HepG2 (cell line): ENCODE results near the gene ALG11. TPM values are rescaled to one million over a fixed set of nuclear protein-coding genes. Genes with fewer than 3 reads are reported as not detected.
A peak's percentile ranks its signal among the peaks of the same experiment; 100 is the strongest.

Experiments
- ADNP ChIP-seq: sonication (generic); formaldehyde crosslinking; IDR thresholded peaks from 2 replicates; pipeline ENCODE4 v1.4.0; 2020; ENCODE audit warnings: missing genetic modification reagents
- CREBL2 ChIP-seq: sonication (generic); formaldehyde crosslinking; IDR thresholded peaks from 2 replicates; pipeline ENCODE4 v1.8.1; 2023; ENCODE audit warnings: missing genetic modification reagents, mild to moderate bottlenecking, borderline replicate concordance
- CSRNP1 ChIP-seq: sonication (generic); formaldehyde crosslinking; IDR thresholded peaks from 2 replicates; pipeline ENCODE4 v1.8.1; 2023; ENCODE audit warnings: mild to moderate bottlenecking, missing genetic modification reagents
- ELF4 ChIP-seq: sonication (generic); formaldehyde crosslinking; IDR thresholded peaks from 2 replicates; pipeline ENCODE4 v1.5.0; 2020; ENCODE audit warnings: missing genetic modification reagents, mild to moderate bottlenecking, moderate library complexity, borderline replicate concordance
- HNRNPUL1 ChIP-seq: fragments of 200-400 bp; formaldehyde crosslinking; IDR thresholded peaks from 2 replicates; pipeline ENCODE4 v1.6.1; 2017; ENCODE audit warnings: low read depth, mild to moderate bottlenecking, low read length, moderate library complexity
- MTA1 ChIP-seq: sonication (generic); formaldehyde crosslinking; IDR thresholded peaks from 2 replicates; pipeline ENCODE4 v1.4.0; 2020; ENCODE audit warnings: missing genetic modification reagents, mild to moderate bottlenecking, borderline replicate concordance
- SP140L ChIP-seq: sonication (generic); formaldehyde crosslinking; IDR thresholded peaks from 2 replicates; pipeline ENCODE4 v1.4.0; 2020; ENCODE audit warnings: missing genetic modification reagents, borderline replicate concordance
- TFDP2 ChIP-seq: sonication (generic); formaldehyde crosslinking; IDR thresholded peaks from 2 replicates; pipeline ENCODE4 v1.4.0; 2020; ENCODE audit warnings: missing genetic modification reagents
- ZMYM4 ChIP-seq: sonication (generic); formaldehyde crosslinking; IDR thresholded peaks from 2 replicates; pipeline ENCODE4 v1.8.1; 2023; ENCODE audit warnings: mild to moderate bottlenecking, missing genetic modification reagents
- ZNF318 ChIP-seq: sonication (generic); formaldehyde crosslinking; IDR thresholded peaks from 2 replicates; pipeline ENCODE4 v1.4.0; 2020; ENCODE audit warnings: mild to moderate bottlenecking, missing genetic modification reagents
- ZNF354B ChIP-seq: sonication (generic); formaldehyde crosslinking; IDR thresholded peaks from 2 replicates; pipeline ENCODE4 v1.8.0; 2022; ENCODE audit warnings: mild to moderate bottlenecking, missing genetic modification reagents
- ZNF503 ChIP-seq: sonication (generic); formaldehyde crosslinking; IDR thresholded peaks from 2 replicates; pipeline ENCODE4 v1.4.0; 2020; ENCODE audit warnings: missing genetic modification reagents
- ZNF614 ChIP-seq: IDR thresholded peaks from 2 replicates; pipeline ENCODE4 v1.6.1; 2018; ENCODE audit warnings: missing biosample characterization, missing genetic modification reagents, inconsistent platforms, borderline replicate concordance
- ZNF75D ChIP-seq: sonication (generic); formaldehyde crosslinking; IDR thresholded peaks from 2 replicates; pipeline ENCODE4 v1.8.1; 2023; ENCODE audit warnings: missing genetic modification reagents, mild to moderate bottlenecking, borderline replicate concordance
- ZNF768 ChIP-seq: sonication (generic); formaldehyde crosslinking; IDR thresholded peaks from 2 replicates; pipeline ENCODE4 v1.4.0; 2020; ENCODE audit warnings: missing genetic modification reagents
- polyA plus RNA-seq, 8 experiments: library from polyadenylated mRNA; depleted of rRNA in 3 of 8; stranded (reverse) in 7 of 8; unstranded in 1 of 8; fragments of >200 nt; fragmentation: Illumina TruSeq in 4 of 8; extraction: Trizol in 4 of 8; gene quantifications; 2 replicates each; pipeline versions ENCODE4 v1.2.1 to v1.2.3, GENCODE V29; 2011 to 2016; ENCODE audit warnings: low read depth in 4 of 8, missing spikeins in 1 of 8, mixed read lengths in 1 of 8; ENCODE audit not compliant: insufficient read depth in 1 of 8
- total RNA-seq, 5 experiments: library from RNA; depleted of rRNA; stranded (reverse); fragments of >200 nt; fragmentation: Illumina TruSeq; extraction: Trizol; gene quantifications; 2 replicates each; pipeline ENCODE4 v1.2.3, GENCODE V29; 2016; ENCODE audit warnings: low read depth in 1 of 5

ALG11 gene
- total and polyA plus RNA-seq, 2 of the 13 experiments (the other 11 are each of a cell fraction or from before 2014, with no cell fraction given), result 14.7 to 27.9 TPM

GRCh38 chr13:51978796-51979556 is 33.2 kb upstream of the ALG11 start (continued):
- no peak for TF ChIP-seq ZNF318 (CRISPR knock-in tag)
- TF ChIP-seq ZNF75D (CRISPR knock-in tag), result no peak
- no peak for TF ChIP-seq SP140L (CRISPR knock-in tag)
- TF ChIP-seq ZNF354B (CRISPR knock-in tag), result no peak
- TF ChIP-seq CSRNP1, result no peak
- TF ChIP-seq MTA1 (CRISPR knock-in tag), result no peak
- TF ChIP-seq ELF4 (CRISPR knock-in tag), result no peak
- TF ChIP-seq ZNF614 (CRISPR knock-in tag), result peak; percentile 50; the same call in 1 of the 2 replicates
- TF ChIP-seq CREBL2 (CRISPR knock-in tag), result no peak
- TF ChIP-seq ZNF503 (CRISPR knock-in tag), result no peak
- no peak for TF ChIP-seq ZNF768 (CRISPR knock-in tag)
- TF ChIP-seq HNRNPUL1, result no peak
- TF ChIP-seq ZMYM4 (CRISPR knock-in tag), result peak; percentile 98
- TF ChIP-seq TFDP2 (CRISPR knock-in tag), result no peak
- no peak for TF ChIP-seq ADNP (CRISPR knock-in tag)
